Endodermal cell (in vitro differentiated cells): ENCODE results near the gene MAGEB10. TPM values are rescaled to one million over a fixed set of nuclear protein-coding genes. Genes with fewer than 3 reads are reported as not detected.
"Not testable (repeated sequence)": the region's sequence is repeated elsewhere in the genome, so short reads cannot be mapped to it uniquely, and the experiment has no call there.

Experiments used
- DNase-seq: peaks from one replicate; pipeline ENCODE4 v3.0.0-alpha.2; 2017
- H3K27ac ChIP-seq: 2 replicates; pipeline ENCODE4 v1.5.1; 2013; ENCODE audit warnings: mild to moderate bottlenecking, low read depth, low read length, moderate library complexity
- H3K27me3 ChIP-seq: 2 replicates; pipeline ENCODE4 v1.6.1; 2013; ENCODE audit warnings: mild to moderate bottlenecking, low read length, moderate library complexity; ENCODE audit not compliant: insufficient read depth, control insufficient read depth, poor library complexity, severe bottlenecking
- H3K36me3 ChIP-seq: 2 replicates; pipeline ENCODE4 v1.7.0; 2013; ENCODE audit warnings: mild to moderate bottlenecking, low read length, moderate library complexity; ENCODE audit not compliant: control insufficient read depth, insufficient read depth
- H3K4me1 ChIP-seq: one replicate; pipeline ENCODE4 v1.7.0; 2013; ENCODE audit warnings: low read length; ENCODE audit not compliant: control insufficient read depth, insufficient read depth
- H3K4me3 ChIP-seq: 2 replicates; pipeline ENCODE4 v1.5.1; 2013; ENCODE audit warnings: mild to moderate bottlenecking, low read length, moderate library complexity
- H3K9ac ChIP-seq: 2 replicates; pipeline ENCODE4 v1.6.1; 2013; ENCODE audit warnings: mild to moderate bottlenecking, low read length, moderate library complexity; ENCODE audit not compliant: poor library complexity, severe bottlenecking; ENCODE audit errors: extremely low read depth
- H3K9me3 ChIP-seq: 2 replicates; pipeline ENCODE4 v1.6.1; 2013; ENCODE audit warnings: mild to moderate bottlenecking, low read length, moderate library complexity; ENCODE audit not compliant: control insufficient read depth
- H3K27ac Mint-ChIP-seq: 2 replicates; pipeline ENCODE4 v1.8.0; 2020; ENCODE audit warnings: mixed read lengths
- H3K27me3 Mint-ChIP-seq: 2 replicates; pipeline ENCODE4 v1.8.0; 2021; ENCODE audit warnings: mild to moderate bottlenecking, mixed read lengths; ENCODE audit not compliant: insufficient read depth
- H3K36me3 Mint-ChIP-seq: 2 replicates; pipeline ENCODE4 v1.8.0; 2020; ENCODE audit warnings: low read depth, mixed read lengths
- H3K4me1 Mint-ChIP-seq: 2 replicates; pipeline ENCODE4 v1.8.0; 2020; ENCODE audit warnings: mixed read lengths
- H3K4me3 Mint-ChIP-seq: 2 replicates; pipeline ENCODE4 v1.8.0; 2020; ENCODE audit warnings: mild to moderate bottlenecking, moderate library complexity, mixed read lengths
- H3K9me3 Mint-ChIP-seq: 2 replicates; pipeline ENCODE4 v1.8.0; 2020; ENCODE audit warnings: mild to moderate bottlenecking, mixed read lengths
- CTCF ChIP-seq: fragments of 200-600 bp; sonication (generic); conservative IDR thresholded peaks from 2 replicates; pipeline ENCODE4 v1.5.0; 2021; ENCODE audit warnings: antibody characterized with exemption, mild to moderate bottlenecking
- WGBS, 2 experiments: methylation state at CpG; one replicate each; pipeline versions ENCODE4 v1.1.5 to v1.1.7; 2013; ENCODE audit warnings: missing lambda C conversion rate in 2 of 2, mixed read lengths in 1 of 2; ENCODE audit not compliant: insufficient coverage in 1 of 2, insufficient read length in 1 of 2; 5-methylcytosine and 5-hydroxymethylcytosine counted together
- total RNA-seq, 2 donors: library from RNA; stranded (reverse); fragmentation: NEBNext Ultra II Directional in 1 of 2; extraction: Animal tissue kit (Norgen Biotek cat#: 25700) in 1 of 2; gene quantifications; 2 replicates in 1 of 2; 3 replicates in 1 of 2; pipeline ENCODE4 v1.2.1, GENCODE V29; 2021

The MAGEB10 gene
- total RNA-seq, 2 donors from 2014 or later, result not detected

GRCh38 chrX:27808226-27808625 lies 436 bp downstream of the MAGEB10 start:
- Mint-ChIP-seq H3K9me3 (peaks cover 60% of the 10 kb centered on the region), H3K4me1 (no peaks in the 10 kb centered on the region), H3K4me3 (no peak overlapping the region), H3K27ac (no peak overlapping the region), H3K36me3 (no peaks in the 10 kb centered on the region), H3K27me3 (no peaks in the 10 kb centered on the region)
- TF ChIP-seq CTCF, result no peak
- no peaks in the 10 kb centered on the region for H3K4me1 ChIP-seq
- no peak for DNase-seq
- H3K9me3 ChIP-seq, result no peaks in the 10 kb centered on the region
- no peaks in the 10 kb centered on the region for H3K27me3 ChIP-seq
- H3K9ac ChIP-seq, result no peak overlapping the region
- H3K27ac ChIP-seq, result no peak overlapping the region
- H3K36me3 ChIP-seq, result no peaks in the 10 kb centered on the region
- no peak overlapping the region for H3K4me3 ChIP-seq
- WGBS, 2 experiments, result 82 to 96% methylated on average over 3 to 13 of the region's 14 CpGs

- 97% methylated on average over 7 of the region's 50 CpGs; no CpG with 5 or more reads in 1 of the 2 experiments for WGBS, 2 experiments
- H3K9me3 ChIP-seq, H3K36me3 Mint-ChIP-seq, H3K27ac Mint-ChIP-seq, H3K4me1 ChIP-seq, H3K9ac ChIP-seq, H3K27me3 ChIP-seq, H3K27me3 Mint-ChIP-seq, H3K4me3 ChIP-seq, H3K27ac ChIP-seq, H3K36me3 ChIP-seq, H3K4me1 Mint-ChIP-seq, H3K4me3 Mint-ChIP-seq, DNase-seq: not testable (repeated sequence)
- H3K9me3 Mint-ChIP-seq, result peaks cover 57% of the 10 kb centered on the region
These were observed 1.4 kb downstream of the MAGEB10 start for GRCh38 chrX:27808991-27809859.

GRCh38 chrX:27815209-27815608 lies 7.4 kb downstream of the MAGEB10 start:
- peaks cover 47% of the 10 kb centered on the region for H3K9me3 Mint-ChIP-seq
- H3K4me1 Mint-ChIP-seq, result no peaks in the 10 kb centered on the region
- H3K27me3 ChIP-seq, result no peaks in the 10 kb centered on the region
- H3K4me3 ChIP-seq, result no peak overlapping the region
- no peak overlapping the region for H3K27ac Mint-ChIP-seq
- no peak overlapping the region for H3K9ac ChIP-seq
- no peak for DNase-seq
- no peak for TF ChIP-seq CTCF
- H3K27ac ChIP-seq, result no peak overlapping the region
- no peaks in the 10 kb centered on the region for H3K9me3 ChIP-seq
- no peaks in the 10 kb centered on the region for H3K27me3 Mint-ChIP-seq
- no peak overlapping the region for H3K4me3 Mint-ChIP-seq
- no peaks in the 10 kb centered on the region for H3K36me3 ChIP-seq
- H3K4me1 ChIP-seq, result no peaks in the 10 kb centered on the region
- H3K36me3 Mint-ChIP-seq, result no peaks in the 10 kb centered on the region
